Kidney glomerular epithelial cell (primary cell): ENCODE data around the gene PRAMEF33.
"Not testable (repeated sequence)": the region's sequence is repeated elsewhere in the genome, so short reads cannot be mapped to it uniquely, and the experiment has no call there.

Experiments
- DNase-seq: peaks from one replicate; lab custom pipeline; 2025; lab: John Stamatoyannopoulos, UW

PRAMEF33 gene

GRCh38 chr1:13303239-13303638 lies at the start of gene PRAMEF33:
Gene PRAMEF33 (plus strand): TSS chr1:13303539. CDS start chr1:13305955, 2,416 bp downstream.
- DNase-seq, result not testable (repeated sequence)

GRCh38 chr1:13253898-13254297 lies 49.4 kb upstream of the PRAMEF33 start, which contains the start of gene PRAMEF5:
Gene PRAMEF5 (plus strand): TSS chr1:13254198. CDS start chr1:13259269, 5,071 bp downstream.
- DNase-seq, result not testable (repeated sequence)

GRCh38 chr1:13265124-13265523 lies 38.2 kb upstream of the PRAMEF33 start:
- DNase-seq, result not testable (repeated sequence)

GRCh38 chr1:13277016-13277415 lies 26.3 kb upstream of the PRAMEF33 start:
- DNase-seq, result not testable (repeated sequence)

GRCh38 chr1:13279617-13280016 lies 23.7 kb upstream of the PRAMEF33 start:
- not testable (repeated sequence) for DNase-seq

- DNase-seq, result not testable (repeated sequence)
These were observed 18.3 kb upstream of the PRAMEF33 start, which contains the start of gene PRAMEF8 for GRCh38 chr1:13285037-13285436. Gene PRAMEF8 (minus strand): TSS chr1:13285137. CDS start chr1:13284091, 1,046 bp downstream.

GRCh38 chr1:13289030-13289429 lies 14.3 kb upstream of the PRAMEF33 start:
- not testable (repeated sequence) for DNase-seq

GRCh38 chr1:13297216-13297931 lies 6.0 kb upstream of the PRAMEF33 start:
- not testable (repeated sequence) for DNase-seq

- DNase-seq, result not testable (repeated sequence)
These were observed 4.6 kb upstream of the PRAMEF33 start for GRCh38 chr1:13298699-13299098.

- DNase-seq, result not testable (repeated sequence)
These were observed 1.1 kb upstream of the PRAMEF33 start for GRCh38 chr1:13302197-13302596.

GRCh38 chr1:13315281-13315680 lies 11.9 kb downstream of the PRAMEF33 start, which contains the start of gene PRAMEF15:
Gene PRAMEF15 (plus strand): TSS chr1:13315581. CDS start chr1:13318408, 2,827 bp downstream.
- DNase-seq, result not testable (repeated sequence)

GRCh38 chr1:13342496-13342895 lies 39.2 kb downstream of the PRAMEF33 start:
- not testable (repeated sequence) for DNase-seq

GRCh38 chr1:13347034-13347433 lies 43.7 kb downstream of the PRAMEF33 start, which contains the start of gene PRAMEF14:
Gene PRAMEF14 (minus strand): TSS chr1:13347134. CDS start chr1:13345314, 1,820 bp downstream.
- not testable (repeated sequence) for DNase-seq

GRCh38 chr1:13353476-13353875 lies 50.1 kb downstream of the PRAMEF33 start:
- DNase-seq, result not testable (repeated sequence)

- DNase-seq, result not testable (repeated sequence)
These were observed 51.1 kb downstream of the PRAMEF33 start for GRCh38 chr1:13354475-13354874.

GRCh38 chr1:13356774-13357173 lies 53.4 kb downstream of the PRAMEF33 start:
- DNase-seq, result peak; percentile 27
